ENCODE results near the gene GCA.

DNA sequence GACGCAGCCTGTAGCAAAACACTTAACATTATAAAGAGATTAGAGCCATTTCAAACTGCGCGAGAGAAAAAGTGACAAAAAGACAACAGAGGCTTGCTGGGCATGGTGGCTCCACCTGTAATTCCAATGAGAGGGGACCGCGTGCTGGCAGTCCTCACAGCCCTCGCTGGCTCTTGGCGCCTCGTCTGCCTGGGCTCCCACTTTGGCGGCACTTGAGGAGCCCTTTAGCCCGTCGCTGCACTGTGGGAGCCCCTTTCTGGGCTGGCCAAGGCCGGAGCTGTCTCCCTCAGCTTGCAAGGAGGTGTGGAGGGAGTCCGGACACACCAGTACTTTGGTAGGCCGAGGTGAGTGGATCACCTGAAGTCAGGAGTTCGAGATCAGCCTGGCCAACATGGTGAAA lies 16.1 kb upstream of the GCA start:
- no peak for TF ChIP-seq ZNF274 (IDR thresholded peaks at IDR 0.05; ENCODE audit: low read depth, low read length)
- no peak for TF ChIP-seq SUZ12 (IDR thresholded peaks at IDR 0.05; ENCODE audit: extremely low read depth, insufficient read depth, insufficient read length)

Data from NT2/D1 (cell line).